SU-DHL-6 (cell line): Measurements from ENCODE around the gene ARMH3.

Experiments
- H2AFZ ChIP-seq: fragments of 200-600 bp; sonication (generic); 2 replicates; pipeline ENCODE4 v1.6.1; 2014; ENCODE audit warnings: low read depth, mild to moderate bottlenecking, moderate library complexity, mixed read lengths, antibody characterized with exemption, low read length; ENCODE audit not compliant: severe bottlenecking
- H3F3A ChIP-seq: fragments of 200-600 bp; shearing (Covaris generic); 2 replicates; pipeline ENCODE4 v1.6.0; 2016; ENCODE audit warnings: antibody characterized with exemption, mild to moderate bottlenecking; ENCODE audit not compliant: insufficient read depth
- H3K27ac ChIP-seq: fragments of 200-600 bp; sonication (generic); 2 replicates; pipeline ENCODE4 v1.5.1; 2016; ENCODE audit warnings: low read depth, mild to moderate bottlenecking, low read length, moderate library complexity, mixed read lengths
- H3K27me3 ChIP-seq: fragments of 200-600 bp; sonication (generic), shearing (Covaris generic); 2 replicates; pipeline ENCODE4 v1.6.0; 2014; ENCODE audit warnings: mild to moderate bottlenecking, low read length
- H3K36me3 ChIP-seq: fragments of 200-600 bp; sonication (generic); 2 replicates; pipeline ENCODE4 v1.6.1; 2014; ENCODE audit warnings: mild to moderate bottlenecking, low read length, mixed read lengths
- H3K4me2 ChIP-seq: fragments of 300-600, 200-600 bp; shearing (Covaris generic), sonication (generic); 2 replicates; pipeline ENCODE4 v1.6.0; 2014; ENCODE audit warnings: low read length, low read depth, mild to moderate bottlenecking; ENCODE audit not compliant: poor library complexity, severe bottlenecking
- H3K4me3 ChIP-seq: fragments of 200-600 bp; sonication (generic); 2 replicates; pipeline ENCODE4 v1.5.1; 2014; ENCODE audit warnings: antibody characterized with exemption, low read length, mild to moderate bottlenecking, mixed read lengths; ENCODE audit not compliant: insufficient read depth, poor library complexity, severe bottlenecking
- H3K79me2 ChIP-seq: fragments of 200-600 bp; sonication (generic); 2 replicates; pipeline ENCODE4 v1.6.1; 2014; ENCODE audit warnings: mild to moderate bottlenecking, low read length, moderate library complexity; ENCODE audit not compliant: insufficient read depth
- H3K9ac ChIP-seq: fragments of 200-600 bp; sonication (generic); 2 replicates; pipeline ENCODE4 v1.7.0; 2014; ENCODE audit warnings: mild to moderate bottlenecking, low read length
- H3K9me2 ChIP-seq: fragments of 200-600 bp; sonication (generic); replicated peaks from 2 replicates; pipeline ENCODE4 v1.6.1; 2014; ENCODE audit warnings: low read length; ENCODE audit not compliant: insufficient read depth
- H3K9me3 ChIP-seq: fragments of 200-600 bp; sonication (generic); 2 replicates; pipeline ENCODE4 v1.6.1; 2014; ENCODE audit warnings: low read length, mixed read lengths; ENCODE audit not compliant: insufficient read depth
- H4K20me1 ChIP-seq: fragments of 200-600 bp; sonication (generic); 2 replicates; pipeline ENCODE4 v1.6.1; 2014; ENCODE audit warnings: low read depth, mild to moderate bottlenecking, antibody characterized with exemption, low read length, moderate library complexity, mixed read lengths
- CTCF ChIP-seq: fragments of 200-600 bp; sonication (generic); IDR thresholded peaks from one replicate; pipeline ENCODE4 v1.5.1; 2017; ENCODE audit warnings: antibody characterized with exemption, mild to moderate bottlenecking, low read length, moderate library complexity; ENCODE audit not compliant: insufficient read depth, poor library complexity, severe bottlenecking
- EZH2phosphoT487 ChIP-seq: fragments of 200-600 bp; sonication (generic), shearing (Covaris generic); conservative IDR thresholded peaks from 2 replicates; pipeline ENCODE4 v1.6.1; 2018; ENCODE audit warnings: mild to moderate bottlenecking, antibody characterized with exemption, low read length, moderate library complexity, mixed read lengths

The ARMH3 gene

GRCh38 chr10:102066399-102067088 is 10.6 kb upstream of the ARMH3 start:
- H3K27ac ChIP-seq = peak overlapping the region; percentile 34; the same call in 1 of the 2 replicates

GRCh38 chr10:102065561-102066398 is 9.8 kb upstream of the ARMH3 start:
- no peaks in the 10 kb centered on the region for H3K27me3 ChIP-seq
- peak overlapping the region; percentile 34 for H3K27ac ChIP-seq
- TF ChIP-seq CTCF = no peak
- no peak for TF ChIP-seq EZH2phosphoT487
- H3K9me2 ChIP-seq = no peaks in the 10 kb centered on the region
- H3K36me3 ChIP-seq = no peaks in the 10 kb centered on the region
- no peaks in the 10 kb centered on the region; the same call in 1 of the 2 replicates for H4K20me1 ChIP-seq
- peak overlapping the region; percentile 95 for H3K9ac ChIP-seq
- peak overlapping the region; percentile 92 for H3K4me3 ChIP-seq
- peaks cover 5% of the 10 kb centered on the region; the same call in 1 of the 2 replicates for H3F3A ChIP-seq
- peaks cover 13% of the 10 kb centered on the region for H3K79me2 ChIP-seq
- peak overlapping the region; percentile 79 for H2AFZ ChIP-seq
- no peaks in the 10 kb centered on the region for H3K9me3 ChIP-seq
- peak overlapping the region; percentile 62 for H3K4me2 ChIP-seq

More at GRCh38 chr10:102066399-102067088, 10.6 kb upstream of the ARMH3 start:
- H3K9me3 ChIP-seq = no peaks in the 10 kb centered on the region
- H3K9me2 ChIP-seq = no peaks in the 10 kb centered on the region
- peak overlapping the region; percentile 95 for H3K9ac ChIP-seq
- H3K4me3 ChIP-seq = peak overlapping the region; percentile 92
- no peaks in the 10 kb centered on the region for H3K27me3 ChIP-seq
- no peak overlapping the region for H2AFZ ChIP-seq
- no peaks in the 10 kb centered on the region for H3K36me3 ChIP-seq
- H3K4me2 ChIP-seq = peak overlapping the region; percentile 62
- no peaks in the 10 kb centered on the region; the same call in 1 of the 2 replicates for H4K20me1 ChIP-seq
- TF ChIP-seq EZH2phosphoT487 = no peak
- no peak for TF ChIP-seq CTCF
- peaks cover 13% of the 10 kb centered on the region for H3K79me2 ChIP-seq
- H3F3A ChIP-seq = peaks cover 5% of the 10 kb centered on the region; the same call in 1 of the 2 replicates

- TF ChIP-seq CTCF (no peak), EZH2phosphoT487 (no peak)
- Histone ChIP-seq H3K27ac (peak within 1 kb of the TSS; percentile 34), H3K9ac (peak within 1 kb of the TSS; percentile 95)
Observed at GRCh38 chr10:102064868-102065560, 9.0 kb upstream of the ARMH3 start, which contains the start of gene HPS6. Gene HPS6 (plus strand): TSS chr10:102065349. CDS start chr10:102065475, 126 bp downstream.

More at GRCh38 chr10:102064868-102065560, 9.0 kb upstream of the ARMH3 start, which contains the start of gene HPS6:
- Histone ChIP-seq H3F3A (peaks cover 5% of the 10 kb centered on the region; the same call in 1 of the 2 replicates), H3K9me3 (no peaks in the 10 kb centered on the region), H3K4me3 (peak within 1 kb of the TSS; percentile 92), H2AFZ (peak within 1 kb of the TSS; percentile 98), H3K36me3 (no peaks in the 10 kb centered on the region), H3K27me3 (no peaks in the 10 kb centered on the region), H4K20me1 (no peaks in the 10 kb centered on the region; the same call in 1 of the 2 replicates), H3K79me2 (peaks cover 13% of the 10 kb centered on the region), H3K4me2 (peak within 1 kb of the TSS; percentile 62), H3K9me2 (no peaks in the 10 kb centered on the region)
